Measurements from ENCODE around the gene TPH2. TPM values are rescaled to one million over a fixed set of nuclear protein-coding genes. Genes with fewer than 3 reads are reported as not detected.

Gene TPH2
- polyA plus RNA-seq, 2 of the 4 experiments (the other 2 are of a cell fraction), result not detected

DNA sequence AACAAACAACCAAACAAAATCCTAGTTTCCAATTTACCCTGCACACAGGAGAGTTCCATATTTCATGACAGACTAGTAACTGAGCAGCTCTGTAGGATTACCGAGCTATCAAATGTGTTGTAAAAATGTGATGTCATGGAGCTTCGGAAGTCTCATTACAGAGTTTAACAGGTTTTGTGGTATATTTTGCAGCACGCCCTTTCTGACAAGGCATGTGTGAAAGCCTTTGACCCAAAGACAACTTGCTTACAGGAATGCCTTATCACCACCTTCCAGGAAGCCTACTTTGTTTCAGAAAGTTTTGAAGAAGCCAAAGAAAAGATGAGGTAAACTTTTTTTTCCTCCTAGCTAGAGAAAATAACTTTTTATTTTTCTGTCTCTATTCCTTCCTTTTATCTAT is 92.4 kb downstream of the TPH2 start:
- FAIRE-seq, result no peak
- 36% methylated on average over 3 of the region's 3 CpGs for WGBS (ENCODE audit: missing lambda C conversion rate)

GRCh38 chr12:72033991-72034390 is 95.3 kb downstream of the TPH2 start:
- ChIA-PET CTCF (interaction anchor here (0.8 kb wide), 1 partner anchor 17 kb away, joined by 3 read pairs; no protein-coding TSS in a partner anchor), POLR2A (no interaction called here)
- no peaks in the 10 kb centered on the region for H3K4me1 ChIP-seq
- H3K27ac ChIP-seq, result no peak overlapping the region
- no peaks in the 10 kb centered on the region for H3K9me3 ChIP-seq
- DNase-seq (ENCODE audit: low read depth in 1 of 2, low spot score in 1 of 2) (no peak), ATAC-seq (no peak), FAIRE-seq (no peak)
- no peak for TF ChIP-seq NR3C1 (IDR thresholded peaks at IDR 0.05)
- TF ChIP-seq FOSL2 (IDR thresholded peaks at IDR 0.05), result no peak
- no peak for TF ChIP-seq FOSL2 (CRISPR knock-in tag; IDR thresholded peaks at IDR 0.05)
- WGBS (ENCODE audit: missing lambda C conversion rate), result 16% methylated on average over 2 of the region's 2 CpGs
- H3K4me2 ChIP-seq, result no peak overlapping the region
- no peak overlapping the region for H3K4me3 ChIP-seq

More for the DNA sequence above, 92.4 kb downstream of the TPH2 start:
- ATAC-seq (no peak), DNase-seq (ENCODE audit: low read depth in 1 of 2, low spot score in 1 of 2) (no peak)
- Histone ChIP-seq H3K27ac (no peak overlapping the region), H3K9me3 (no peaks in the 10 kb centered on the region), H3K4me3 (no peak overlapping the region), H3K4me2 (no peak overlapping the region), H3K4me1 (no peaks in the 10 kb centered on the region)
- POLR2A ChIA-PET, result no interaction called here
- CTCF ChIA-PET, result no interaction called here
- TF ChIP-seq POLR2A (IDR thresholded peaks at IDR 0.05; ENCODE audit: low read length) (no peak), ZNF302 (CRISPR knock-in tag; IDR thresholded peaks at IDR 0.05) (no peak), CHD2 (IDR thresholded peaks at IDR 0.05; ENCODE audit: low read length, partially characterized antibody) (no peak), BCL3 (IDR thresholded peaks at IDR 0.05) (no peak), FOSB (CRISPR knock-in tag; IDR thresholded peaks at IDR 0.05) (no peak), CEBPB (IDR thresholded peaks at IDR 0.05) (no peak), NPAS2 (CRISPR knock-in tag; IDR thresholded peaks at IDR 0.05; ENCODE audit: borderline replicate concordance) (no peak), ZC3H11A (IDR thresholded peaks at IDR 0.05) (no peak), ATOH8 (CRISPR knock-in tag; IDR thresholded peaks at IDR 0.05; ENCODE audit: low read depth) (no peak), RCOR1 (IDR thresholded peaks at IDR 0.05; ENCODE audit: low read depth, low read length) (no peak), CBX2 (IDR thresholded peaks at IDR 0.05; ENCODE audit: borderline replicate concordance, low read depth) (no peak), EP300 (IDR thresholded peaks at IDR 0.05) (no peak), HOXB5 (CRISPR knock-in tag; IDR thresholded peaks at IDR 0.05) (no peak)

- ChIA-PET CTCF (no interaction called here), POLR2A (no interaction called here)
- H3K4me1 ChIP-seq, result no peaks in the 10 kb centered on the region
- H3K4me3 ChIP-seq, result no peak overlapping the region
- H3K9me3 ChIP-seq, result no peaks in the 10 kb centered on the region
- no peak for ATAC-seq
- no peak overlapping the region for H3K27ac ChIP-seq
- TF ChIP-seq ZSCAN20 (CRISPR knock-in tag; IDR thresholded peaks at IDR 0.05) (no peak), E2F6 (IDR thresholded peaks at IDR 0.05; ENCODE audit: borderline replicate concordance, low read depth) (no peak), BCL3 (IDR thresholded peaks at IDR 0.05) (no peak), POLR2AphosphoS2 (conservative IDR thresholded peaks at IDR 0.05; ENCODE audit: low read length) (no peak), HDAC2 (IDR thresholded peaks at IDR 0.05) (no peak), CBX8 (IDR thresholded peaks at IDR 0.05) (no peak), ESRRA (IDR thresholded peaks at IDR 0.05; ENCODE audit: borderline replicate concordance, low read length) (no peak), CHD4 (IDR thresholded peaks at IDR 0.05; ENCODE audit: borderline replicate concordance) (no peak), SMC3 (IDR thresholded peaks at IDR 0.05) (no peak), BHLHE40 (IDR thresholded peaks at IDR 0.05; ENCODE audit: low read depth, low read length) (no peak), FOSL2 (IDR thresholded peaks at IDR 0.05) (no peak), FOSL2 (CRISPR knock-in tag; IDR thresholded peaks at IDR 0.05) (no peak), POLR2A (IDR thresholded peaks at IDR 0.05; ENCODE audit: low read length) (no peak), FOSB (CRISPR knock-in tag; IDR thresholded peaks at IDR 0.05) (no peak), NR3C1 (IDR thresholded peaks at IDR 0.05) (no peak), HEYL (CRISPR knock-in tag; IDR thresholded peaks at IDR 0.05) (no peak), RCOR1 (IDR thresholded peaks at IDR 0.05; ENCODE audit: low read depth, low read length) (no peak)
- FAIRE-seq, result no peak
- no peak for DNase-seq (ENCODE audit: low read depth in 1 of 2, low spot score in 1 of 2)
- H3K4me2 ChIP-seq, result no peak overlapping the region
- WGBS (ENCODE audit: missing lambda C conversion rate), result 11% methylated on average over 5 of the region's 5 CpGs
Measured at GRCh38 chr12:72035625-72036024, 97.0 kb downstream of the TPH2 start.
